ENCODE data around the gene GRAP. TPM values are rescaled to one million over a fixed set of nuclear protein-coding genes. Genes with fewer than 3 reads are reported as not detected.
"Not testable (repeated sequence)": the region's sequence is repeated elsewhere in the genome, so short reads cannot be mapped to it uniquely, and the experiment has no call there.

The GRAP gene
- total and polyA plus RNA-seq, 2 experiments from 2014 or later = 0.24 TPM; not detected in 1

GRCh38 chr17:19022128-19022527 is 24.6 kb downstream of the GRAP start (continued):
- TF ChIP-seq ZNF462 (CRISPR knock-in tag; IDR thresholded peaks at IDR 0.05) (no peak), JUNB (IDR thresholded peaks at IDR 0.05; ENCODE audit: unreplicated experiment) (no peak), ZNF331 (CRISPR knock-in tag; IDR thresholded peaks at IDR 0.05; ENCODE audit: low read depth) (no peak)

- no peak overlapping the region for H3K27ac ChIP-seq (ENCODE audit: low read depth)
- H3K36me3 ChIP-seq (ENCODE audit: insufficient read depth) = no peaks in the 10 kb centered on the region
- peak; percentile 65 for ATAC-seq
- H3K27me3 Mint-ChIP-seq (ENCODE audit: insufficient read depth, low read depth, poor library complexity) = peaks cover 5% of the 10 kb centered on the region
- no peaks in the 10 kb centered on the region for H3F3A ChIP-seq (replicated peaks; ENCODE audit: low read depth)
- no peak overlapping the region for H2AFZ ChIP-seq
- peaks cover 5% of the 10 kb centered on the region; the same call in 1 of the 3 replicates for H3K4me1 Mint-ChIP-seq
- no peak overlapping the region for H3K4me3 ChIP-seq
- H3K27me3 ChIP-seq (ENCODE audit: insufficient read depth) = no peaks in the 10 kb centered on the region
- no peak overlapping the region for H3K4me3 Mint-ChIP-seq
- H3K79me2 ChIP-seq (replicated peaks; ENCODE audit: insufficient read depth) = no peaks in the 10 kb centered on the region
- no peaks in the 10 kb centered on the region for H4K20me1 ChIP-seq (replicated peaks; ENCODE audit: insufficient read depth)
- no peaks in the 10 kb centered on the region for H3K4me1 ChIP-seq (ENCODE audit: insufficient read depth)
- H3K9me2 ChIP-seq (ENCODE audit: insufficient read depth) = no peaks in the 10 kb centered on the region
- no peaks in the 10 kb centered on the region for H3K36me3 Mint-ChIP-seq (ENCODE audit: low read depth)
- peak; percentile 59 for DNase-seq (ENCODE audit: low spot score)
- no peaks in the 10 kb centered on the region for H3K9me3 Mint-ChIP-seq
- no peak overlapping the region for H3K4me2 ChIP-seq
- TF ChIP-seq POLR2AphosphoS5 (IDR thresholded peaks at IDR 0.05; ENCODE audit: low read depth) = no peak
- no peak for TF ChIP-seq STAT1 (IDR thresholded peaks at IDR 0.05; ENCODE audit: unreplicated experiment)
- TF ChIP-seq CREB1 (CRISPR knock-in tag; IDR thresholded peaks at IDR 0.05; ENCODE audit: low read depth) = no peak
- no peak for TF ChIP-seq JUNB (IDR thresholded peaks at IDR 0.05; ENCODE audit: unreplicated experiment)
- no peak overlapping the region for H3K27ac Mint-ChIP-seq
Observed at GRCh38 chr17:19021622-19022083, 25.1 kb downstream of the GRAP start.

GRCh38 chr17:19021011-19021621 is 25.6 kb downstream of the GRAP start:
- not testable (repeated sequence) for DNase-seq (ENCODE audit: low spot score); H3K27me3 Mint-ChIP-seq (ENCODE audit: insufficient read depth, low read depth, poor library complexity); H3K36me3 ChIP-seq (ENCODE audit: insufficient read depth); H3K4me1 ChIP-seq (ENCODE audit: insufficient read depth); H3K9me2 ChIP-seq (ENCODE audit: insufficient read depth); H3K4me1 Mint-ChIP-seq; H3K79me2 ChIP-seq (replicated peaks; ENCODE audit: insufficient read depth); H3K36me3 Mint-ChIP-seq (ENCODE audit: low read depth); H2AFZ ChIP-seq; ATAC-seq; H3K4me3 Mint-ChIP-seq; H4K20me1 ChIP-seq (replicated peaks; ENCODE audit: insufficient read depth); H3F3A ChIP-seq (replicated peaks; ENCODE audit: low read depth); H3K9me3 Mint-ChIP-seq; H3K27ac Mint-ChIP-seq; H3K27ac ChIP-seq (ENCODE audit: low read depth); H3K27me3 ChIP-seq (ENCODE audit: insufficient read depth); H3K4me3 ChIP-seq; H3K4me2 ChIP-seq

Data from GM23338 (cell line).